GM18507 (cell line): ENCODE data around the gene LRRC3C.
"Not testable (repeated sequence)": the region's sequence is repeated elsewhere in the genome, so short reads cannot be mapped to it uniquely, and the experiment has no call there.

Experiments
- DNase-seq: peaks from one replicate; pipeline ENCODE4 v3.0.0; 2011; ENCODE audit warnings: low read depth; ENCODE audit not compliant: insufficient read length; ENCODE audit errors: extremely low spot score
- FAIRE-seq: peaks from 2 replicates; lab custom pipeline; 2011; peaks lifted over from hg19 to GRCh38; lab: Jason Lieb, UNC

Gene LRRC3C

DNA sequence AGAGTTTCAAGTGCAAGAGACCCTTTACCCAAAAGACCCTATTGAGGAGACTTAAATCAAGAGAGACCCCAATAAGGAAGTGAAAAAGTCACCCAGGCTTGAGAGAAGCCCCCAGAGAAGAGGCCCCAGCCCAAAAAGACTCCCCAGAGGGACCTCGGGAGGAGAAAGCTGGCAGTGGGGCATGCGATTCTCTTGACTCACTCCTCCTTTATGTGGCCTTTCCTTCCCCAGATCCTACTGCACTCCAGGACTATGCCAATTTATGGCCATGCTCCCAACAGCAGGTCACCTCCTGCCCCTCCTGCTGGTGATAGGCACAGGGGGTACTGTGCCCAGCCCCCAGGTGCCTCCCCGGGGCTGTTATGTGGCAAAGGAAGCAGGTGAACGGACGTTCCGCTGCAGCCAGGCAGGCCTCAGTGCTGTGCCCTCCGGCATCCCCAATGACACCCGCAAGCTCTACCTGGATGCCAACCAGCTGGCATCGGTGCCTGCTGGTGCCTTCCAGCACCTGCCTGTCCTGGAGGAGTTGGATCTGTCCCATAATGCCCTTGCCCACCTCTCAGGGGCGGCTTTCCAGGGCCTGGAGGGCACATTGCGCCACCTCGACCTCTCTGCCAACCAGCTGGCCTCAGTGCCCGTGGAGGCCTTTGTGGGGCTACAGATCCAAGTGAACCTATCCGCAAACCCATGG lies 16.3 kb downstream of the LRRC3C start:
- DNase-seq, result no peak
- FAIRE-seq, result no peak

DNA sequence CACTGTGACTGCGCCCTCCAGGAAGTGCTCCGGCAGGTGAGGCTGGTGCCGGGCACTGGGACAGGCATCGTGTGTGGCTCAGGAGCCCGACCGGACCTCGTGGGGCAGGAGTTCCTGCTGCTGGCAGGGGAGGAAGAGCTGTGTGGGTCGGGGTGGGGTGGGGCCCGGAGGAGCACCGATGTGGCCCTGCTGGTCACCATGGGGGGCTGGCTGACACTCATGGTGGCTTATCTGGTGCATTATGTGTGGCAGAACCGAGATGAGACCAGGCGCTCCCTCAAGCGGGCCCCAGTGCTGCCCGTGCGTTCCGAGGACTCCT lies 16.8 kb downstream of the LRRC3C start:
- FAIRE-seq (no peak), DNase-seq (no peak)

DNA sequence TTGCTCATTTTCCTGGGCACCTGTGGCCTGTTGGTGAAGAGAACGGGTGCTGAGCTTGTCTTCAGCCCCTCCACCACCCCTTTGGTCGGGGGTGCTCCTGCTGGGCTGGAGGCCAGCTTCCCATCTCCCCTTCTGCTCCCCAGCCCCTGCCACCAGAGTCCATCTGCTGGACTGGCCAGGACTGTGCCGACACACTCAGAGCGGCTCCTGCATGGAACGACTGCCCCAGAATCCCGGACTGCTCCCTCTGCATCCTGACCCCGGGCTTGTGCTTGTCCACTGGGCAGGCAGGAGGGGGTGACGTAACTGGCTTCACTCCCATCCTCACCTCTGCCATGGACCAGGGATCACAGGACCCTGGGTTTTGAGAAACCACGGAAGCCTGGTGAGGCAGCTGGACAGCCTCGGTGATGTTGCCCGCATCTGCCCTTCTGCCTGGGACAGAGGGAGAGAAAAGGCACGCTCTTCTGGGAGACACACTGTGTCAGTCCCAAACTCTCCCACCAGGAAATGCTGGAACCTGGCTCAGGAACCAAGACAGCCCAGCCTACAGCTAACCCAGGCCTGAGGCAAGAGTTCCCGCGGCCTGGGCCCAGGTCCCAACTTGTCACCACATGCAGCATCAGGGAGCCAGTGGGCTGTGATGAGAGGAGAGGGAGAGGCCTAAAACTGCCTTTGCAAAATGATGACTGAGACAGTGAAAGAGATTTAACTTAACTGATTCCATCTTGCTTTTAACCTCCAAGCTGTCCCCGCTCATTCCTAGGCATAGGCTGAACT lies 19.2 kb downstream of the LRRC3C start:
- FAIRE-seq (no peak), DNase-seq (no peak)

DNA sequence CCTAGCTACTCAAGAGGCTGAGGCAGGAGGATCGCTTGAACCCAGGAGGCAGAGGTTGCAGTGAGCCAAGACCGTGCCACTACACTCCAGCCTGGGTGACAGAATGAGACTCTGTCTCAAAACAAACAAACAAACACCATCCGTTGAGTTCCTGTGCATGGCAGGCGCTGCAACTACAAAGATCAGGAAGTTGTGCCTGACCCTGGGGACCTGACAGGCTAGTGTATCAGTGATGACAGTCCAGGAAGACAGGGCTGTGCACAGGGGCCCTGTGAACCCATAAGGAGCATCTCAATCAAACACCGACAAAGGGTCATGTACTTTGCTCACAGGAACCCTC lies 20.9 kb downstream of the LRRC3C start:
- FAIRE-seq, DNase-seq: not testable (repeated sequence)

DNA sequence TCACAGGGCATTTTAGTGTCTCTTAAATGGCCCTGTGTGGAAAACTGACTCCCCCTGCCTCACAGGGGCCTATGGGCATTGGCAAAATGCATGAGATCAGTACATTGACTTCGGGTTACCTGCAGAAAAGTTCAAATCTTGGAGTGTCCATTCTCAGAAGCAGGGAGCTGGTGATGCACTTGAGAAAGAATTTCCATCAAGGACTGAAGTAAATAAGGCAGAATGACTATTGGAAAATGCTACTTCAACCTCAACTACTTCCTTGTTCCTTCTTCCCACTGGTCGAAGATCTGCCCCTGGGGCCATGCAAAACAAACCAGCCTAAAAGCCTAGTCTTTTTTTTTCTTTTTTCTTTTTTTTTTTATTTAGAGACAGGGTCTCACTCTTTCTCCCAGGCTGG lies 21.5 kb downstream of the LRRC3C start:
- FAIRE-seq (no peak), DNase-seq (no peak)

DNA sequence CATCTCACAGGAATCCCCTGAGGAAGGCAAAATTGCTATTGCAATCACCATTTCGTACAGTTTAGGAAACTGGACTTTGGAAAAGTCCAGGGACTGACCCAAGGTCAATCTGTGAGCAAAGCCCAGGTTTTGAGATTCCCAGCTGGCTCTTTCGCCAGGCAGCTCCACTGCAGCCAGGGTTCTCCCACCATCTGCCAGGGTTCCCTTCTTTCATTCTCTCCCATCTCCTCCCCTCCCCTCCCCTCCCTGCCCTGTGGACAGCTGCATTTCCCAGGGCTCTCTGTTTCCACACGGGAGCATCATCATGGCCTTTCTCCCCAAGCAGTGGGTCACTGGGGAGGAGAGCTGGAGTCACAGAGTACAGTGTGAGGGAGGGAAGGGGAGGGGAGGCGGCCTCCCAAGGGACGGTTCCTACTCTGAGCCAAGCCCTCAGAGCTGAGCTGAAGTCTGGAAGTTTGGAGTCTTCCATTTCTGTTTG lies 23.4 kb downstream of the LRRC3C start:
- DNase-seq (no peak), FAIRE-seq (no peak)

DNA sequence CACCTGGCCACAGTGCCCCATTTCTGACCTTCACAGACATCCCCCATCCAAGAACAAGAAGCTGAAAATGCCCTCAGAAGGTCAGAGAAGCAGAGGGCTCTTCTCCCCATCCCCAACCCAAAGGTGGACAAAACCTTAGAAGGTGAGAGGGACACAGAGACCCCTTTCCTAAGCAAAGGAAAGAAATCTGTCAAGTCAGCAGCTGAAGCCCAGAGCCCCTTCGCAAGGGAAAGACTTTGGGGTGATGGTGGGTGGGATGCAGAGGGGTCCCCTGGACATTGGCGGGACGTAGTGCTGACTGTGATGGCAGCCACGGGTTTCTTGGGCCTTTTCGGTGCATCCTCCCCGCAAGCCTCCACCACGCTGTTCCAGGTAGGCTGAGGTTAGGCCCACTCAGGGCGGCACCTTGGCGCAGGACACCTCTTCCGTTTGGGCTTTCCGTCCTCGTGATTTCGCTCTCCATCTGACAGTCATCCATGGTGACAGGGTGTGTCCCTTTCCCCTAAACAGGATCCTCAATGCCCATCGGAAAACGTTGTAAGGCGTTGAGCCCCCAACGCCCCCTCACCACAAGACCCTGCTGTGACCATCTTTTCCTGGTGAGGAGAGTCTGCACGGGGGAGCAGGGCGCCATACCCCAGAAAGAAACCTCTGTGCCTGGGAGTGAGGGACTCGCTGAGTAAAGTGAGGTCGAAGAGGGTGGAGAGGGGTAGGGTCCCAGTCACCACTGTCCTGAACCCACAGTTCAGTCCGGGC lies 24.6 kb downstream of the LRRC3C start:
- FAIRE-seq, result no peak
- DNase-seq, result no peak

DNA sequence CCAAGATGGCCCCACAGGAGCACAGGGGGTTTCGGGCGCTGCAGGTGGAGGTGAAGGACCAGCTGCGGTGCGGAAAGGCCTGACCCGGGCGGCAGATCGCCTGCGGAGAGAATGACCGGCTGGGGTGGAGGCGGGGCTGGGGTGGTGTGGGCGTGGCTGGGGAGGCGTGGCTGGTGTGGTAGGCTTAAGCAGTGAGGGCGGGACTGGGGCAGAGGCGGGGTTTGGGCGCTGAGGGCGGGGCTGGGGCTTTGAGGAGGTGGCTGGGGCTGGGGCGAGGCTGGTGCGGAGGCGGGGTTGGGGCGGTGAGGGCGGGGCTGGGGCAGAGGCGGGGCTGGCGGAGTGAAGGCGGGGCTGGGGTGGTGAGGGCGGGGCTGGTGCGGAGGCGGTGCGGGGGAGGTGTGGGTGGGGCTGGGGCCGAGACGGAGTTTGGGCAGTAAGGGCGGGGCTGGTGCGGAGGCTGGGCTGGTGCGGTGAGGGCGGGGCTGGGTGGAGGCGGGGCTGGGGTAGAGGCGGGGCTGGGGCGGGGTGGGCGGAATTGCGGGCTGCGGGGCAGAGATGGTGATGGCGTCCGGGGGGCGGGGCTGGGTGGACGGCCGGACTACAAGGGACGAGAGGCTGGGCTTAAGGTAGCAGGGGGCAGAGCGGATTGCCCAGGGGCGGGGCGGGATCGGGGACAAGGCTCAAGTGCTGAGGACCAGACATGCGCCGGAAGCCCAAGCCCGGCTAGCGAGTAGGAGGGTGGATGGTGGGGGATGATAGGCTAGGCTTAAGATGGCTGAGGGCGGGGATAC lies 25.3 kb downstream of the LRRC3C start:
- DNase-seq, result peak; percentile 89
- FAIRE-seq, result peak; percentile 97

DNA sequence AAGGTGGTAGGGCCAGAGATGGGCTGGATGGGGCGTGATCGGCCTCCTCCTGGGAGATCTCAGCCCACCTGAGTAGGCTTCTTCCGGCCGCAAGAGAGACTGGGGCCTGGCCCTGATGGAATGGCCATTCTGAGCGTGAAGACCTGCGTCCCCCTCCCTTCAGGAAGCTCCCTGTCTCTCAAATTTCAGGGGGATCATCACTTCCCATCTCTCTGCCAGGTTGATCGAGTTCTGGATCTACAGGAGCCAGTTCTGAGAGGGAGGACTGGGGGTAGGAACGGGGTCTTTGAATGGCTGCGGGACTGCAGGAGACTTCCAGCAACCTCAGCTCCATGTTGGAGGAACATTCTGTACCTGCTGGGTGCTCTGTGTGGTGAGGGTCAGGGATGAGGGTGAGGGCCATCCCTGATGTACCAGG lies 25.9 kb downstream of the LRRC3C start:
- no peak for FAIRE-seq

DNA sequence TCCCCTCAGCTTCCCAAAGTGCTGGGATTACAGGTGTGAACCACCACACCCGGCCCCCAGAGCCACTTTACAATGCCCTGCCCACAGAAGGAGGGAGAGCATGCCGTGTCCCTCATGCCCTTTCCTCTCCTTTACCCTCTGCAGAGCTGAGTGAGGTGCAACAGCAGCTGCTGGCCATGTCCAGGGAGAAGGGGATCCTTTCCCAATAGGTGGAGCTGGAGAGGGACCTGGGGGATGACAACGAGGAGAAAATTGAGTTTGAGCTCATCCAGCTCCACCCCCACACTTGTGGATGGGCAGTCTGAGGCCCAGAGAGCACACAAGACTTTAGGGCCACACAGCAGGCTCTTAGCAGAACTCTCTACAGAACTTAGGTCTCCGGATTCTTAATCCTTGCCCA lies 27.3 kb downstream of the LRRC3C start:
- no peak for FAIRE-seq

More for the DNA sequence above, 25.9 kb downstream of the LRRC3C start:
- no peak for DNase-seq

DNA sequence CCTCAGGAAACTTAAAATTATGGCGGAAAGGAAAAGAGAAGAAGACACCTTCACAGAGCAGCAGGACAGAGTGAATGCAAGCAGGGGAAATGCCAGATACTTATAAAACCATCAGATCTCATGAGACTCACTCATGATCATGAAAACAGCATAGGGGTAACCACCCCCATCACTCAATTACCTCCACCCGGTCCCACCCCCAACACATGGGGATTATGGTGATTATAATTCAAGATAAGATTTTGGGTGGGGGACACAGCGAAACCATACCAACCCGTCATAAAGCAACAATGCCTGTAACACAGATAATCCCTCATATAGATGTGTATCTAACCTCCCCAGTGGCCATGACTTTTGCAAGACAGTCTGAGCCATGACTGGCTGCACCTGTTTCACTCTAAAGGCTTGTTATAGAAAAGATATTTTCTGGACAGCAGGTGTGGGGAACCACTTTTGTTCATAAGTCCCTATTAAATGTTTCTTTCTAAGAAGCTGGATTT lies 28.2 kb downstream of the LRRC3C start:
- no peak for DNase-seq
- no peak for FAIRE-seq

More for the DNA sequence above, 27.3 kb downstream of the LRRC3C start:
- DNase-seq, result no peak

DNA sequence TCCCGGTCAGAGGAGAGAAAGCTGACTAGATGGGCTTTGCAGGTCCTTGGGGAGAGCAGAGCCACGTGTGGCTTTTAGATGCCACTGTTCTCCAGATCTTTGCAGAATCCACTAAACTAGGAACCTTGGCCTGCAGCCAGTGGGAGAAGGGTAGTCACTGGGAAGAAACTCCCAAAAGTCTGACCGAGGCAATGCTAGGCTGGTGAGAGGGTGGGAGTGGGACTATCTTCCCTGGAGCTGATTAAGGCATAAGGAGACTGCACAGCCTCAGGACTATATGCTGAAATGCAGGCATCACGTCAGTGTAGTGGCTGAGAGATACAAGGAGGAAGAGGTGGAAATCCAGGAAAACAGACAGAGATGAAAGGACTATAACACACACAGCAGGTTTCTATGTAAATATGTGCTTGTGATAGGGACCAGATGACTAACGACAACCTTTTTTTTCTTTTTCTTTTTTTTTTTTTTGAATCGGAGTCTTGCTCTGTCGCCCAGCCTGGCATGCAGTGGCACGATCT lies 33.1 kb downstream of the LRRC3C start:
- FAIRE-seq, result no peak
- DNase-seq, result no peak

DNA sequence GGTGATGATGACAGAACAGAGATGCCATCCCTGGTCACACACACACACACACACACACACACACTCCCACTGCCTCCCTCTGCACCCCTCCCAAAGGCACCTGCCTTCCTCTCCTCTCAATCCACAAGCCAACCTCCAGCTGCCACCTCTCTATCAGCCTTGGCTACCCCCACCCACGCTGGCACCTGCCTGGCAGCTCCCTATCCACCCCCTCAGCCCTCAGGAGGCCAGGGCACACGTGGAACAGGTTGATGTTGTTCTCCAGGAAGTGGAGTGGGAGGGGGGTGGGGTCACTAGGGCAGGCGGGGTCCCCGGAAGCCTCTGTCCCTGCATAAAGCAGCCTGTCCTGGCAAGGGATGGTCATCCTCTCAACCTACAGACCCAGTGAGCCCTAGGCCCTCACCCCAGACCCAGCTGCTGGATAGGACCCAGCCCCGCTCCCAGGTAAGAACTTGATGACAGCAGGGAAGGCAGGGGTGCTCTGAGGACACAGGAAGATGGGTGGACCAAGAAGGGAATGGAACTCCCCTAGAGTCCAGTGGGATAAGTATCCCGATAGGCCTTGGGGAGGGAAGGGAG lies 35.2 kb downstream of the LRRC3C start, which contains the start of gene GSDMA:
TSS of gene GSDMA (plus strand) at position 363 of the 579 bp plus-strand sequence. CDS start 2,684 bp downstream, outside the sequence.
- FAIRE-seq, result no peak

DNA sequence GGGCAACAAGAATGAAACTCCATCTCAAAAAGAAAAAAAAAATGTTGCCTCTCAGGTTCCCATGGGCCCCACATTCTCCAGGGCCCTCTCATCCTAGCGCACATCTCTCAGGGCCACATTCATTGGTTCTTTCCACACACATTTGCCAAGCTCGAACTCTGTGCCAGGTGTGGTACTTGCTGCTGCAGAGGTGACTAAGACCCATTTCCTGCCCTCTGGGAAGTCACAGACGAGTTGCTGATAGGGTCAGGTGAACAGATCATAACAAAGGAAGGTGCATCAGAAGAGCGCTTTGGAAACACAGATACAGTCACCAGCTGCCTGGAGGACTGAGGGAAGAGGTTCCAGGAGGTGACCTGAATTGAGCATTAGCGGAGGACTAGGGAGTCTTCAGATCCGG lies 36.3 kb downstream of the LRRC3C start:
- DNase-seq (no peak), FAIRE-seq (no peak)

More for the DNA sequence above, 35.2 kb downstream of the LRRC3C start, which contains the start of gene GSDMA:
- no peak for DNase-seq

DNA sequence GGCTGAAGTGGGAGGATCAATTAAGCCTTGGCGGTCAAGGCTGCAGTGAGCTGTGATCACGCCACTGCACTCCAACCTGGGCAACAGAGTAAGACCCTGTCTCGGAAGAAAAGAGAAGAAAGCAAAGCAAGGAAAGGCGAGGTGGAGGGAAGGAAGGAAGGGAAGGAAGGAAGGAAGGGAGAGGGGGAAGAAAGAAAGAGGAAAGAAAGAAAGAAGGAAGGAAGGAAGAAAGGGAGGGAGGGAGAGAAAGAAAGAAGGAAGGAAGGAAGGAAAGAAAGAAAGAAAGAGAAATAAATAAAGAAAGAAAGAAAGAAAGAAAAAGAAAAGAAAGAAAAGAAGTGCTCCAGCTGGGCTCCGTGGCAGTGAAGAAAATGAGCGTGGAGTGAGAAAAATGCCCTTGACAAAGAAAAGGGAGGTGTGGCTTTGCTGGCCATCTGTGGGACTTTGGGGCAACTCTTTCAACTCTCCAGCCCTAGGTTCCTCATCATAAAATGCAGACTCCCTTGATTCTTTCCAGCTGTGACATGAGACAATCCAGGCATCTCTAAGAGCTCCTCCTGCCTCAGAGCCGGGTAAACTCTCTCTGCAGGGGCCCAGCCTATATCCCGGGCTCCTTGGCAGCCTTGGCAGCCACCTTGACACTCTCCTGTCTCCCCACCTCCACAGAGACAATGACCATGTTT lies 37.6 kb downstream of the LRRC3C start:
- DNase-seq (no peak), FAIRE-seq (no peak)

DNA sequence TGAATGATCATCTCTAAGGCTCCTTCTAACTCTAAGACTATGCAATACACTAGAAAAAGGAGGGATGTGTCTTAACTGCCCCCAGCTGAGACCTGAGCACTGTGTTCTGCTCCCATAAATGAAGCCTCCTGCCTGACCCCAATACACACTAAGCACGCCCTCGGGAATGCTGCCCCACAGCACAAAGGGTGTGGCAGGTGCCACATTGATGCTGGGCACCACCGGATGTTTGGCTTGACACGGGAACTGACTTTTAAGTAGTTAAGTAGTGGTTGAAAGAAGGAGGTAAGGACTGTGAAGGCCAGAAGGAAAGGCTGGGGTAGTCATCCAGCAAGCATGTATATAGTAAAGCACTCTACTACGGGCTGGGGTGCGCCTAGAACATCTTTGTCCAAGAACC lies 39.2 kb downstream of the LRRC3C start:
- DNase-seq, result no peak
- FAIRE-seq, result no peak

DNA sequence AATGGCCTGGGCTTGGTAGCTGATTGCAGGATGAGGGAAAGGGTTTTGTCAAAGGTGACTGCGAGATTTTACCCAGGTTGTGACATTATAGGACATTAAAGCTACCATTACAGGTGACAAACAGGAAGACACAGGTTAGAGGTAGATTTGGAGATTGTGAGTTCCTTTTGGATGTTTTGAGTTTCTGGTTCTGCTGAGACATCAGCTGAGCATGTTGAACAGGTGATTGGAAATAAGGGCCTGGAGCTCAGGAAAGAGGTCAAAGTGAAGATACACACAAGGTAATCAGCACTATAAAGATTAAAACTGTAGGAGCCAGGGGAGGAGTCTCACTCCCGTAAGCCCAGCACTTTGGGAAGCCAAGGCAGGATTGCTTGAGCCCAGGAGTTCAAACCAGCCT lies 41.2 kb downstream of the LRRC3C start:
- FAIRE-seq (no peak), DNase-seq (no peak)

DNA sequence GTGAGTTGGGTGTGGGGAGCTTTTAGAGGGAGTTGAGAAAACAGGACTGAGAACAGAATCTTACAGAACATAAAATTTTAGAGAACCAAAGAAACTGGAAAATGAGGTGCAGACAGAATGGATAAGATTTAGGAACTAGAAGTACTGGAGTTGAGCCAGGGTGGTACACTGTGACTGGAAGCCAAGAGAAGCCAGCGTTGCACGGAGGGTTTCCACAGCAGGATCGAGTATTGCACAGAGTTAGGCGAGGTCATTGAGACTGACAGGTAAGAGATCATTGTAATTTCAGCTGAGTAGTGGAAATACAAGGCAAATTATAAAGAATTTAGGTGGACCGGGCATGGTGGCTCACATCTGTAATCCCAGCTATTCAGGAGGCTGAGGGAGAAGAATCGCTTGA lies 41.8 kb downstream of the LRRC3C start:
- FAIRE-seq, result no peak
- DNase-seq, result no peak
